PFSK-1 (cell line): ENCODE results near the gene SLC8B1.

Experiments
- FOXP2 ChIP-seq: optimal IDR thresholded peaks from 2 replicates; pipeline ENCODE3; 2011; ENCODE audit warnings: borderline replicate concordance, control low read depth, inconsistent platforms; ENCODE audit not compliant: insufficient read depth; ENCODE audit errors: extremely low read length, extremely low read depth
- POLR2AphosphoS5 ChIP-seq: IDR thresholded peaks from 2 replicates; pipeline ENCODE4 v1.6.1; 2012; ENCODE audit warnings: low read depth, mild to moderate bottlenecking, control low read depth, low read length, moderate library complexity
- SIN3A ChIP-seq: IDR thresholded peaks from 2 replicates; pipeline ENCODE4 v1.6.1; 2012; ENCODE audit warnings: mild to moderate bottlenecking, low read length, moderate library complexity, borderline replicate concordance; ENCODE audit not compliant: insufficient read depth
- TAF1 ChIP-seq: IDR thresholded peaks from 2 replicates; pipeline ENCODE4 v1.6.1; 2012; ENCODE audit warnings: low read length, control low read depth, borderline replicate concordance; ENCODE audit not compliant: insufficient read depth
- TF ChIP-seq, protein P1 (sequence below), 2 experiments: IDR thresholded peaks; 2 replicates each; pipeline versions ENCODE4 v1.6.1 to v1.8.0; 2011 to 2012; ENCODE audit warnings: low read depth in 2 of 2, low read length in 2 of 2, control low read depth in 1 of 2, inconsistent platforms in 1 of 2, mild to moderate bottlenecking in 1 of 2, moderate library complexity in 1 of 2; ENCODE audit not compliant: insufficient read depth in 1 of 2

Gene SLC8B1

GRCh38 chr12:113289361-113289760, 45.5 kb downstream of the SLC8B1 start:
- TF ChIP-seq, protein P1, sequence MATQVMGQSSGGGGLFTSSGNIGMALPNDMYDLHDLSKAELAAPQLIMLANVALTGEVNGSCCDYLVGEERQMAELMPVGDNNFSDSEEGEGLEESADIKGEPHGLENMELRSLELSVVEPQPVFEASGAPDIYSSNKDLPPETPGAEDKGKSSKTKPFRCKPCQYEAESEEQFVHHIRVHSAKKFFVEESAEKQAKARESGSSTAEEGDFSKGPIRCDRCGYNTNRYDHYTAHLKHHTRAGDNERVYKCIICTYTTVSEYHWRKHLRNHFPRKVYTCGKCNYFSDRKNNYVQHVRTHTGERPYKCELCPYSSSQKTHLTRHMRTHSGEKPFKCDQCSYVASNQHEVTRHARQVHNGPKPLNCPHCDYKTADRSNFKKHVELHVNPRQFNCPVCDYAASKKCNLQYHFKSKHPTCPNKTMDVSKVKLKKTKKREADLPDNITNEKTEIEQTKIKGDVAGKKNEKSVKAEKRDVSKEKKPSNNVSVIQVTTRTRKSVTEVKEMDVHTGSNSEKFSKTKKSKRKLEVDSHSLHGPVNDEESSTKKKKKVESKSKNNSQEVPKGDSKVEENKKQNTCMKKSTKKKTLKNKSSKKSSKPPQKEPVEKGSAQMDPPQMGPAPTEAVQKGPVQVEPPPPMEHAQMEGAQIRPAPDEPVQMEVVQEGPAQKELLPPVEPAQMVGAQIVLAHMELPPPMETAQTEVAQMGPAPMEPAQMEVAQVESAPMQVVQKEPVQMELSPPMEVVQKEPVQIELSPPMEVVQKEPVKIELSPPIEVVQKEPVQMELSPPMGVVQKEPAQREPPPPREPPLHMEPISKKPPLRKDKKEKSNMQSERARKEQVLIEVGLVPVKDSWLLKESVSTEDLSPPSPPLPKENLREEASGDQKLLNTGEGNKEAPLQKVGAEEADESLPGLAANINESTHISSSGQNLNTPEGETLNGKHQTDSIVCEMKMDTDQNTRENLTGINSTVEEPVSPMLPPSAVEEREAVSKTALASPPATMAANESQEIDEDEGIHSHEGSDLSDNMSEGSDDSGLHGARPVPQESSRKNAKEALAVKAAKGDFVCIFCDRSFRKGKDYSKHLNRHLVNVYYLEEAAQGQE (IDR thresholded peaks at IDR 0.05; ENCODE audit: insufficient read depth in 1 of 2, low read depth in 2 of 2, low read length in 2 of 2), result no peak
- TF ChIP-seq SIN3A (no peak), FOXP2 (no peak), POLR2AphosphoS5 (no peak), TAF1 (no peak)

- TF ChIP-seq, protein P1 (IDR thresholded peaks at IDR 0.05; ENCODE audit: insufficient read depth in 1 of 2, low read depth in 2 of 2, low read length in 2 of 2), result no peak
- TF ChIP-seq FOXP2, result no peak
These were observed 47.0 kb downstream of the SLC8B1 start for GRCh38 chr12:113287899-113288282.

GRCh38 chr12:113287146-113287898, 47.6 kb downstream of the SLC8B1 start:
- TF ChIP-seq SIN3A (no peak), FOXP2 (no peak), POLR2AphosphoS5 (no peak), TAF1 (no peak)
- TF ChIP-seq, protein P1 (IDR thresholded peaks at IDR 0.05; ENCODE audit: insufficient read depth in 1 of 2, low read depth in 2 of 2, low read length in 2 of 2), result no peak

DNA sequence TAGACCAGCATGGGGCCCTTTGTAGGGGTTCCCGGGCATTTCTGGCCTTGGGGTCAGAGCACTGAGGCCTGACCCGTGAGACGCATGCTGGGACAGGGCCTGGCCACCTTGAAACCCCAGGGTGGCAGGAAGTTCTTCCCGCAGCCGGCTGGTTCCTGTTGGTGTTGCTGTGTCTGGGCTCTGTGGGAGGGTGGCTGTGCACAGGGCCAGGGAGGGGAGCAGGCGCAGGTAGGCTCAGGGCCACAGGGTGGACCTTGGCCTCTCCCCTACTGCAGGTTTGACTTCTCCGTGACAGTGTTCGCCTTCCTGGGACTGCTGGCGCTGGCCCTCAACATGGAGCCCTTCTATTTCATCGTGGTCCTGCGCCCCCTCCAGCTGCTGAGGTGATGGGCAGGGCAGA, 48.2 kb downstream of the SLC8B1 start:
- TF ChIP-seq TAF1, result no peak
- TF ChIP-seq POLR2AphosphoS5, result no peak
- TF ChIP-seq, protein P1 (IDR thresholded peaks at IDR 0.05; ENCODE audit: insufficient read depth in 1 of 2, low read depth in 2 of 2, low read length in 2 of 2), result no peak
